GM23248 (cell line): Measurements from ENCODE around the gene RGR.

ENCODE experiments used
- EZH2 ChIP-seq: fragments of 200-600 bp; sonication (generic); IDR thresholded peaks from 2 replicates; pipeline ENCODE4 v1.6.1; 2018; ENCODE audit warnings: antibody characterized with exemption, mild to moderate bottlenecking; ENCODE audit not compliant: insufficient read depth, poor library complexity, severe bottlenecking
- EZH2phosphoT487 ChIP-seq: fragments of 200-600 bp; sonication (generic); IDR thresholded peaks from 2 replicates; pipeline ENCODE4 v1.6.1; 2018; ENCODE audit warnings: antibody characterized with exemption, moderate library complexity, mild to moderate bottlenecking, low read depth; ENCODE audit not compliant: insufficient read depth

GRCh38 chr10:84264611-84265141, 19.8 kb downstream of the RGR start:
- TF ChIP-seq EZH2phosphoT487 (no peak), EZH2 (no peak)
